LoVo (cell line): ENCODE data around the gene KDM4B.
A peak's percentile ranks its signal among the peaks of the same experiment; 100 is the strongest.

Source experiments
- DNase-seq: peaks from one replicate; pipeline ENCODE4 v3.0.0-alpha.2; 2016; ENCODE audit warnings: low spot score

Gene KDM4B

DNA sequence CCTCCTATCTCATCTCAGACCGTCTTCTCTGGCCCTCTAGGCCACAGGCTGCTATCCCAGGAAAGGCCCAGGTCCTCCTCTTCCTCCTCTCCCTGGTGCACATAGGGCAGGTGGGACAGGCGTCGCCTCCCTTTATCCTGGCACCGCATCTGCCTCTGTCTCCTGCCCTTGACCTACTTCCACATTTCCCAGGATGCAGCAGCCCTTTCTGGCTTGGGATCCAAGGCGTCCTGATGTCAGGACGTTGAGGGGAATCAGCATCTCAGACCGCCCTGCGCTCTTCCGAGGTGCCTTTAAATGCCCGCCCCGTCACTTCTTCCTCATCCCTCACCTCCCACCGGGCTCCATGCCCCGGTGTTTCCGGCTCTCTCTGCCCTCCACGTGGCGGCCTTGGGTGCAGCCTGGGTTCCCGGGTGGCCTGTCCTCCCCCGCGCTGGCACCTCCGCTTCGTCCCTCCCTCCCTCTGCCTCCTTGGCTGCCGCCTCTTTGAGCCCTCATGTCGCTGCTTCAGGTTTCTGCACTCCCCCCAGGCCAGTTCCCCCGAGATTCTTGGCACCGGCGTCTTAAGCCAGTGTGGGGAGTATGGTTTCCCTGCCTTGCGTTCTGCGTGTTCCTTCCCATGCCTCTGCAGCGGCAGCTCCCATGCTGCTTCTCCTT lies 66.3 kb downstream of the KDM4B start:
- no peak for DNase-seq

DNA sequence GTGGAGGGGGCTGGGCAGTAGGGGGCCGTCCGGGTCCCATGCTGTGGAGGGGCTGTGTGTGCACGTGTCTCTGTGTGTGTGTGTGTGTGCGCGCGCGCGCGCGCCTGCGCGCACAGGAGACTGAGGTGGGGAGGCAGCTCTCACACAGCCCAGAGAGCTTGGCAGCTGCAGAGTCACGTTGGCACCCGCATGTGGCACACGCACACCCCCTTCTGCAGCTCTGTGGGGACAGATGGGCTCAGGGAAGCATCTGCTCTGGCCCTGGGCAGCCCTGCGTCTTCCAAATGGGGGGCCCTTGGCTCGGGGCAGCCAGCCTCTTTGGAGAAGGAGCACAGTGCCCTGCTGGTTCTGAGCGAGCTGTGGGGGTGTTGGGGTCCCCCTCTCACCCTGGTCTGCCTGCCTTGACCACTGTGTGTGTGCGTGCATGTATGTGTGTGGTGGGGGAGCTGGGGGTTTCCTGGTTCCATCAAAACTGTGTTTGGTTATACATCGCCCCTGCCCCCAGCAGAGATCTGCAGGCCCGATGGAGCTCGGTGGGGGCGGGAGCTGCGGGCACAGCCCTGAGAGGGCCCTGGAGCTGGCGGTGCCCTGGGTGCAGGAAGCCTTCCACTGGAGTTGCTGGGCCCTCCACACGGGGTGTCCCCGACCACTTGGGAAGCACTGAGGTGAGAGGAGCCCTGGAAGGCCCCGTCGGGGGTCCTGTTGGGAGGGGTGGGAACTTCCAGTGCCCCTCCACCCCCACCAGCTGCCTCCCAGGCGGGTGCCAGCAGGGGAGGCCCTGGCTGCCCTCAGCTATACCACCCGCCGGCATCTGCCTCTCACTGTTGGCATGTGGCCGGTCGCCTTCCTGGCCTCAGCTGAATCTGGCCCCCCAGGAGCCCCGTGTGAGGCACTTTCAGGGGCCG lies 67.1 kb downstream of the KDM4B start:
- DNase-seq = no peak

- no peak for DNase-seq
These were observed 68.0 kb downstream of the KDM4B start for GRCh38 chr19:5036698-5037563.

DNA sequence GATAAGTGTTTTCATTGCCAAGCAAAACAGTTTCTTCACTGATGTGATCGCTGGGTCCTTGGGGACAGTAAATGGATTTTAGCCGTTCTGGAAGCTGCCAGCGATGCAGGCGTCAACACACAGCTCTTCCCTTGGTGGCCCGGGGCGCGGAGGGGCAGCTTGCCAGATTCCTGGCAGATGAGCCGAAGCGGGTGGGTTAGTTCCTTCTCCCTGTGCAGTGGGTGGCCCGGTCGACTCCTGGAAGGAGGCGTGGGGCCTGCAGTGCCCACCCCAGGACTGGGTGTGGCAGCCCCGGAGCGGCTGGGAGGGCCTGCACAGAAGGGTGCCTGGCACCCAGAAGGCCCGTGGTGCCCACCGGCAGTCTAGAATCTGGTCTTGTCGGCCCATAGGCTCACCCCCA lies 69.0 kb downstream of the KDM4B start:
- DNase-seq = no peak

DNA sequence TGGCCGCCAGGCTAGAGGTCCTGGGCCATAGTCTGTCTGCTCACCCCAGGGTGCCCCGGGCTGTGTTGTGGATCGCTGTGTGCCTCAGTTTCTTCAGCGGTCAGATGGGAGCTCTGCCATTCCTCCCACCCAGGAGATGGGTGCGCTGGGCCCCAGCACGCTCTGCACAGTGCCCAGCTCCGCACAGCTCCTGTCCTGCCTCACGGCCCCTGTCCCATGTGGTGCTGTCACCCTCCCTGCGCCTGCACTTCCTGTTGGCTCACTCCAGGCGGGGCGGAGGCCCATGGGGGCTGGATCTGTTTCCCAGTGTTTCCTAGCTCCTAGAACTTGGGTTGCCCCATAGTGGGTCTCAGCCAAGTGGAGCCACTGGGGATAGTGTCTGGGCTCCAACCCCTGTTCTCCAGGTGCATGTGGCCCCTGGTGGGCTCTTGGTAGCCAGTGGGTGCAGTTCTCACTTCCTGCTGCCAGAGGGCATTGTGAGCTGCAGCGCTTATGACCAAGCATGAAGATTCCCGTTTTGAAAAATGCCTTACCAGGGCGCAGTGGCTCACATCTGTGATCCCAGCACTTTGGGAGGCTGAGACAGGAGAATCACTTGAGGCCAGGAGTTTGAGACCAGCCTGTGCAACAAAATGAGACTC lies 69.8 kb downstream of the KDM4B start:
- no peak for DNase-seq

GRCh38 chr19:5039642-5040543 lies 71.0 kb downstream of the KDM4B start:
- DNase-seq = no peak

DNA sequence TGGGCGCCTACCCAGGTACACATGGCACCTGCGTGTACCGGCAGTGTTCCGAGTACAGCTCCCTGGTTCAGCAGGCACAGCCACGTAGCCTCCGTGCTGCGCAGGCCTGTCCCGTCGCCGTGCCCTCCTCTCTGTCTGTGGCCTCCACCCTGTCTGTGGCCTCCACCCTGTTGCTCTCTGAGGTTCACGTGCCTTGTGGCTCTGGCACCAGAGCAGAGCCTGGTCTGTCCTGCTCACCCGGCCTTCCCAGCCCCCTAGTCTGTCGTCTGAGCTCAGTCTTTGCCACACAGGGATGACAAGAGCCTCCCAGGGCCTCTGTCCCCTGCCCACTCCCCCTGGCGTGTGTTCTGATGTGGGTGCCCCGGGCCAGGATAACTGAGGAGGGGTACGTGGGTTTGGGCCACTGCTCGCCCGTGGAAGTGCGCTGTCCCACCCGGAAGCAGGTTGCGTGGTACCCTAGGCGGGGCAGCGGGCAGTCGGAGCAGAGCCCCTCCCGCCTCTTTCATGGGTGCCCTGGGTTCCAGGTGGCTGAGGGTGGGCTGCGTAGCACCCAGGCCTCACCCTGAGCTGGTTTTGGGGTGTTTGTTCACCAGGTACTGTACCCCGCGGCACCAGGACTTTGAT lies 71.7 kb downstream of the KDM4B start:
- DNase-seq = no peak

GRCh38 chr19:5041168-5041912 lies 72.4 kb downstream of the KDM4B start:
- no peak for DNase-seq

- DNase-seq = no peak
These were observed 72.9 kb downstream of the KDM4B start for GRCh38 chr19:5041913-5042187.

GRCh38 chr19:5042556-5042955 lies 73.6 kb downstream of the KDM4B start:
- no peak for DNase-seq

DNA sequence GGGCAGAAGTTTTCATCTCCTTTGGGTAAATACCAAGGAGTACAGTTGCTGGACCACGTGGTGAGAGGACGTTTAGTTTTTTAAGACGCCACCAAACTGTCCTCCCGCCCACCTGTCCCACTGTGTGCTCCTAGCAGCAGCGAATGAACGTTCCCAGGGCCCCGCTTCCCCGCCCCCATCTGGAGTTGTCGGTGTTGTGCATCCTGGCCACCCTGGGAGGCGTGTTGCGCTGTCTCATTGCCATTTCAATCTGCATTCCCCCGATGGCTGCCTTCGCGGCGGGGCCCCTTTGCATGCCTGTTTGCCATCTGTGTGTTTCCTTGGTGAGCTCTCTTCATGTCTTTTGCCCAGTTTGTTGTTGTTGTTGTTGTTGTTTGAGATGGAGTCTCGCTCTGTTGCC lies 76.1 kb downstream of the KDM4B start:
- no peak for DNase-seq

- DNase-seq = peak; percentile 1
These were observed 77.0 kb downstream of the KDM4B start for GRCh38 chr19:5045956-5046338.

- peak; percentile 87 for DNase-seq
These were observed 77.6 kb downstream of the KDM4B start for GRCh38 chr19:5046339-5047039.

DNA sequence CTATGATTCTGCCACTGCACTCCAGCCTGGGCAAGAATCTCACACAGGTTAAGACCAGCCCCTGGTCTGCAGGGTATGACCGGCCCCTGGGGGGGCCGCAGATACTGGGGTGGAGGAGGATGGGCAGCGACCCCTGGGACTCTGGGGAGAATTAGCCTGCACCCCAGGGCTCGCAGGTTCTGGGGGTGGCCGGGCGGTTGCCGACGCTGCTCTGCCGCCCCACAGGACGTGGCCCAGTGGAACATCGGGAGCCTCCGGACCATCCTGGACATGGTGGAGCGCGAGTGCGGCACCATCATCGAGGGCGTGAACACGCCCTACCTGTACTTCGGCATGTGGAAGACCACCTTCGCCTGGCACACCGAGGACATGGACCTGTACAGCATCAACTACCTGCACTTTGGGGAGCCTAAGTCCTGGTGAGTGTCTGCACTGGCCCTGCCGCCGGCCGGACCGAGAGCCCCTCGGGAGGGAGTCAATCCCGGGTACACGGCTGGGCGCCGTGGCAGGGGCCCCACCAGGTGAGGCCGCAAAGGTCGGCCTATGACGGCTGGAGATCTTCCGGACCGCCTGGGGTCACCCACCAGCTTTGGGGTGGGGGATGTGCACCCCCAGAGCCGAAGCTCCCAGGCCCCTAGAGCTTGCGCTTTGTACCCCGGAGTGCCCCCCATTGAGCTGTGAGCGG lies 78.5 kb downstream of the KDM4B start:
- no peak for DNase-seq

DNA sequence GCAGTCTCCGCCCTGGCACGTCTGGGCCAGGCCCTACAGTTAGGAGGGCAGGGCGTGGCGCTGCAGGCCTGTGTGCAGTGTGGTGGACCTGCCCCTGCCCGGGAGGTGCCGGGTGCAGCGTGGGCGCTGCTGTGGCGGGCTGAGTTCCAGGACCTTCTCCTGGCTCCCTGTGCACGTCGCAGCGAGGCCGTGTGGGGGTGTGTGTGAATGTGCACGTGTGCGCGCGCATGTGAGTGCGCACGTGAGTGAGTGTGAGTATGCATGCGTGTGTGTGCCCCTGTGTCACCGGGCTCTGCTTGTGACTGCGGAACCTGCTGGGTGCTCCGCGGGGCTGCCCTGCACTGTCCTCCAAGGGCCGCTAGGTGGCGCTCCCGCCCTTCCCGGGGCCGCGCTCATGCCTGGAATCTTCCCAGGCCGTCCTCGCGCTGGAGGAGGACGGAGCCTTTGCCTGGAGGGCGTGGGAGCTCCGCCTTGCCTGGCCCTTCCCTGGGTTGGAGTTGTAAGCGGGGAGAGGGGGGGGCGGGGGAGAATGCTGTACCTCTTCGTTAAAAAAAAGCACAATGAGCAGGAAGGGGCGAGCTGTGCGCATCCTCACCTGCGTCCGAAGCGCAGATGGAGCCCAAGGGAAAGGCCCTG lies 79.3 kb downstream of the KDM4B start:
- DNase-seq = peak; percentile 58

DNA sequence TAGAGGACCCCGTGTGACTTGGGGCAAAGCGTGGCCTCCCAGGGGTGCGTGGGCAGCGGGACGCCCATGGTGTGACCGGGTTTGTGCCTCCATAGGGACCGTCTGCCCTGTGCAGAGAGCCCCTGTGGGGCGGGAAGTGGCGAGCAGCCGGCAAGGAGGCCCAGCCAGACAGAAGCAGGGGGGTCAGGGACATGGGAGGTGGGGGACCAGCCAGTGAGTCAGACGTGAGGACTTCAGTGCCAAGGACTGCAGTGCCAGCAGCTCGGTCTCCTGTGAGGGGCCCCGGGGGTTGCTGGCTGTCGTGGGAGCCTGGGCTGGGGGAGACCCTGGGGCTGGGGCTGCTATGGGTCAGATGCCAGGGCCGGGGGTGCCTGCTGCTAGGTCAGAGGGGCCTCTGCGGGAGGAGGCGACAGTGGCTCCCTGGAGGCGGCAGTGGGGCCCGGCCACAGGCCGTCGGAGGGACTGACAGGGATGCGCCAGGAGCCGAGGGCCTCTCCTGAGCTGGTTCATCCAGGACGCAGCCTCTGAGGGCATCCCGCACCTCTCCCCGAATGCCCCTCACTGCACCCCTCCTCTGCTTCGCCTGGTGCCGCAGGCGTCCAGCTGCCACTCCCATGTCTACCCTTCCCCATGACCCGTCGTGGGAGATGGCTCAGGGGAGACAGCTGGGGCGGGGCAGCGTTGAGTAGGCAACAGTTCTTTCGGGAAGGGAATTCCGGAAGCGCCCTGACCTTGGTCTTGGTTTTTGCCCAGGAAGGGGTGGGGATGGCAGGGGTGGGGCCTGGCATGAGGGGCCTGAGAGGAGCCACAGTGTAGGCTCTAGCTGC lies 80.0 kb downstream of the KDM4B start:
- DNase-seq = no peak

GRCh38 chr19:5049561-5049960 lies 80.6 kb downstream of the KDM4B start:
- DNase-seq = no peak
